Left cardiac atrium (tissue), 4 donors: ENCODE measurements around the gene ANP32E. TPM values are rescaled to one million over a fixed set of nuclear protein-coding genes. Genes with fewer than 3 reads are reported as not detected.

Experiments used
- ATAC-seq, 2 donors: fragments of 200-7000 bp; cut with Tn5 transposase; one replicate each; pipeline ENCODE4 v1.9.1; 2020; ENCODE audit warnings: mild to moderate bottlenecking in 2 of 2, moderate library complexity in 2 of 2
- DNase-seq: peaks from one replicate; pipeline ENCODE4 v3.0.0-alpha.2; 2020
- intact Hi-C, 2 donors: fragments of 100-400 bp; cut with DNase I; formaldehyde crosslinking; loops; one replicate each; pipeline versions ENCODE4 v1.14.1 to v1.15.1; 2022 to 2023
- long read RNA-seq: library from polyadenylated mRNA; unstranded; transcript quantifications from one replicate; pipeline ENCODE4 v2.0.0, GENCODE V29; 2021
- total RNA-seq, 2 donors: library from RNA; stranded (reverse); fragmentation: NEBNext Ultra II Directional; extraction: Animal tissue kit (Norgen Biotek cat#: 25700); gene quantifications; one replicate each; pipeline ENCODE4 v1.2.1, GENCODE V29; 2021
- donor health status: DM: no; HTN: yes; CAD: no.
- donor health status: DM: no; HTN: yes; CAD: no; lungs with severe emphysema.
- donor health status: DM: yes; HTN: yes; CAD: no.
- donor health status: Dilated cardiomyopathy.

The ANP32E gene
- total RNA-seq = 10 to 100 TPM; 25.5 to 38.1 TPM
- long read RNA-seq, transcript ANP32E-208 (7 exons, 3,451 nt) = major isoform, 40 of 60 reads
- long read RNA-seq, partial matches to known transcripts = 9 of 60 reads
- long read RNA-seq, other reads (novel, unspliced or antisense) = 10 of 60 reads

GRCh38 chr1:150235852-150236613 is at the start of gene ANP32E:
TSS of gene ANP32E (minus strand) at chr1:150236112. CDS start at chr1:150235786, 326 bp downstream.
- ATAC-seq = peak; percentile 97
- DNase-seq = peak; percentile 95
- intact Hi-C loops = no loop called here

GRCh38 chr1:150283260-150283659 is 47.3 kb upstream of the ANP32E start:
- intact Hi-C loops = no loop called here
- DNase-seq (no peak), ATAC-seq (no peak)

DNA sequence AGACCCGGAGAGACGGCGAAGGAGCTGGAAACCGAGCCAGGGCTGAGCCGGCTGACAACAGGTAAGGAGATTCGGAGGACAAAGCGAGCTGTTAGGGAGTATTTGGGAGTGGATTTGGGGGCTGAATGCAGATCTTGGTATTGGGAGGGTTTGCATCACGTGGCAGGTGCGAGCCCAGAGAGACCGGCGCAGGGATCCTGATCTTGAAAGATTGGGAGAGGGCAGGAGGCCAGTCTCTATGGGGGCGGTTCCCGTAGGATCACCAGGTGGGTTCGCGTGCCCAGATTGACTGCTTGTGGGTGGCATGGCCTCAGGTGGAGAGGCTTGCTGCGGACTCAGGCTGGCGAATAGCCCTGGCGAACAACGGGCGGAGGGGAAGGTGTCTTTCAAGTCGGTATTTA is 46.6 kb upstream of the ANP32E start:
- DNase-seq (no peak), ATAC-seq (peak; percentile 9 to 28)
- intact Hi-C loops = no loop called here

DNA sequence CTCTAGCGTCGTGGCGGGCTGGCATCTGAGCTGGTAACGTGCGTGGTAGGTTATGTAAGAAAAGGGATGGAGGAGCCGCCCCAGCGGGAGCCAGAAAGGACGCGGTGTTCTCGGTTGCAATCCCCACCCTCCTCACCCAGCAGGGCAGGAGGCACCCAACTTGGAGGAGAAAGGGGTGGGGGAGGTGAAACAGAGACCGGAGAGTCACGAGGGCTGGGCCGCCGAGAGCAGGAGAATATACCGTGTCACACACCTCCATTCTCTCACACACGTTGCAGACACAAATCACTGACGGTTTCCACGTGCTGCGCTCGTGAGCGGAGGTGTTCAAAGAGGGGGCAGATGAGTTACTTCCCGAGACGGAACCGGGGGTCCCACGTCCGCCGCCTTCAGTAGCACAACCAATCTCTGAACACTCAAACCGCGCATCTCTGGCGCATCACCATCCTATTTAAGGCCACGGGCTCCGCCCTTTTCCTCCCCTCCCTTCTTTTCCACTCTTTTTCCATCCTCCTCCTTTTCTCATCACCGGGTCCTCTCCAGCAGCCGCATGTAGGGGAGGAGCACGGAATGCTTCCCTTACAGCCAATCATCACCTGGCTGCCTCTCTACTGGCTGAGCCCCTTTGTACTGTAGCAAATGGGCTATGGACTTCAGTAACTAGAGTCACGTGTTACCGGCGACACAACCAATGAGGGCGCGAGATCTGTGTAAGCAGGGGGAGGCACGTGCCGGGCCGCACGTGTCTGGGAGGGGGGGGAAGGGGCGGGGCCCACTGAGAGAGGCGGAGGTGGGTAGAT is 46.0 kb upstream of the ANP32E start, which contains the start of gene CIART:
Gene CIART (plus strand): TSS at position 797 of the 800 bp plus-strand sequence. CDS start 714 bp downstream, outside the sequence.
- DNase-seq (peak; percentile 95), ATAC-seq (peak; percentile 97 to 98)
- intact Hi-C loops = loop anchor here in 1 of 2 donors (2.0 kb wide), 1 partner anchor 27 kb away; no protein-coding TSS in a partner anchor

DNA sequence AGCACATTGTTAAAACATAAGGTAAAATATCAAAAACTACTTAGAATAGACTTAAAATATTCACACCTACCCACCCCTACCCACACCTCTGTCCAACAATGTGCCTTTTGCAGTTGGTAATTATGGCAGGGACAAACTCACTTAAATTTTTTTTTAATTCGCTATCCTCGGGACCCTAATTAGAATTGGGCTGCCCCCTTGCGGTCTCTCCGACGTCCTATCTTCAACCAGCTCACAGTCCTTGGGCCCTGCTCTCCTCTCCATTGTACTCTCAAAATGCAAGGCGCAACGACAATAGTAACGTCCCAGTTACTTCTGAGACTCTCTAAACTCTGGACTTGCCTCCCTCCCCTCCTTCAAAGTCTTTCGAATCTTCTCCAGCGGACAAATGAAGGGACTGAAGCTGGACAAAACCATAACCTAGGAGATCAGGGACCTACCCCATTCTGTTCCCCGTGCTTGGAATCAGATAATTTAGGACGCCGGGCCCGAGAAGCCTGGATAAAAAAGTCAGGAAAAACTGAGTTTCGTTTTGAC is 45.4 kb upstream of the ANP32E start:
- intact Hi-C loops = loop anchor here in 1 of 2 donors (2.0 kb wide), 1 partner anchor 26 kb away; no protein-coding TSS in a partner anchor
- DNase-seq = peak; percentile 82
- peak; percentile 70 to 82 for ATAC-seq

GRCh38 chr1:150280138-150280707 is 44.3 kb upstream of the ANP32E start:
- intact Hi-C loops = loop anchor here in 1 of 2 donors (2.0 kb wide), 1 partner anchor 25 kb away; no protein-coding TSS in a partner anchor
- DNase-seq = no peak
- no peak for ATAC-seq

GRCh38 chr1:150273311-150273710 is 37.4 kb upstream of the ANP32E start:
- ATAC-seq (no peak), DNase-seq (no peak)
- intact Hi-C loops = no loop called here

- ATAC-seq (no peak), DNase-seq (no peak)
- intact Hi-C loops = no loop called here
Measured at GRCh38 chr1:150271291-150271959, 35.5 kb upstream of the ANP32E start.

GRCh38 chr1:150269451-150269850 is 33.5 kb upstream of the ANP32E start:
- DNase-seq (no peak), ATAC-seq (no peak)
- intact Hi-C loops = no loop called here

DNA sequence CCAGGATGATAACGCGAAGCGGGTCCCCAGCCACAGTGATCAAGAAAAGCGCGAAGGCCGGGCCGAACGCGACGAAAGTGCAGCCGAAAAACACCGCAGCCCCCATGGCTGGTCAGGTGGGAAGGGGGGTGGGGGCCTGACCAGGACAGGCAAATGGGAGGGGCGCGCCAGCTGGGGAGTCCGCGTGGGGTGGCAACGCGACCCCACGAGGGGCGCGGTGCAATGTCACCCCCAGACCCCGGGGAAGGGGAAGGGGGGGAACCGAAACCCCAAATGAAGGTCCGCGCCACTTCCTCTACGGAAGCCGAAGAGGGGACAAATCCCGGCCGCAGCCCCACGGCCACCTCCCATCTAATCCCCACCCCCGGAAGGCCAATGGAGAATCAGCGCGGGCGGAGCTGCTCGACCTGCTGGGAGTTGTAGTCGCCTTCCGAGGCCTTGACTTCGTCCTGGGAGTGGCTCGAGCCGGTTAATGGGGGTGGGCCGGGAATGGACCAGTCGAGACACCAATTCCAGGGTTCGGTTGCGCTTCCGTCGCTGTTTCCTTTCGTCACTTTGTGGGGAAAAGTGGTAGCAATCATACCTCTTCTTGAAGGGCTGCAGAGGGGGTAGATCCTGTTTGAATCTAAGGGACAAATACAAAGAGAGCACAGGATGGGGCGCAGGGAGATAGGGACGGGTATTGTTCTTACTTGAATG is 32.9 kb upstream of the ANP32E start, which contains the start of gene APH1A:
Gene APH1A (minus strand): TSS at position 312 of the 699 bp plus-strand sequence. CDS start 206 bp downstream, at position 106.
- DNase-seq = peak; percentile 97
- ATAC-seq = peak; percentile 99
- intact Hi-C loops = no loop called here

GRCh38 chr1:150268340-150268704 is 32.4 kb upstream of the ANP32E start:
- no peak for DNase-seq
- ATAC-seq = peak; percentile 32 to 59
- intact Hi-C loops = no loop called here

DNA sequence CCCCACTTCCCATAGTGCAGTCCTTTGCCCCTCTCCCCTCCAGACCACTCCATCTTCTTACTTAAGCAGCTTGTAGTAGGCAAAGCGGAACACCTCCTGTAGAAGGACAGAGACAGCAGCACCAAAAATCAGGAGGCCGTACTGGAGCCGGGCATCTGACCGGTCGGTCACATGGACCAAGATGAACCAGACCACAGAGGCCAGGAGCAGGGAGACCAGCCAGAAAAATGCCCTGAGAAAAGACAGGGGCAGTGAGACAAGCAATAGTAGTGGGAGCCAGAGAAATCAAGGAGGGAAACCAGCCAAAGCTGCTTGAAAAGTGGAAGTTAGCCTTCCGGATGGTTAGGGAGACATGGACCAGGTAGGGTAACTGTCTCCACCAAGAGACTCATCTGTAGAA is 32.0 kb upstream of the ANP32E start:
- ATAC-seq = no peak
- DNase-seq = no peak
- intact Hi-C loops = no loop called here

DNA sequence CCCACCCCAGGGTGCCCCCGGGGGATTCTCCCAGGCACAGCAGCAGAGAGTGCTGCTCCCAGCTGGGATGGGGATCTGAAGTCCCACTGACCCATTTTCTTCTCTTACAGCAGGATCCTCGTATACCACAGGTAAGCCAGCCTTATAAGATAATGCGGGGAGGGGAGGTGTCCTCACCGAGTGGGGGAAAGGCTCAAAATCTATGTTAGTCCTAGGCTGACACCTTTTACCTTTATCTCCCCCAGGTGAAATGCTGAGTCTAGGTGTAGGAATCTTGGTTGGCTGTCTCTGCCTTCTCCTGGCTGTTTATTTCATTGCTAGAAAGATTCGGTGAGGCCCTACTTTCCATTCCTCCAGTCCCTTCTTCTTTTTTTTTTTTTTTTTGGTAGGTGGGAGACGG is 27.6 kb upstream of the ANP32E start:
- intact Hi-C loops = no loop called here
- no peak for ATAC-seq
- DNase-seq = no peak

- ATAC-seq (no peak), DNase-seq (no peak)
- intact Hi-C loops = no loop called here
Measured at GRCh38 chr1:150262388-150263320, 26.7 kb upstream of the ANP32E start.

GRCh38 chr1:150261367-150261766 is 25.5 kb upstream of the ANP32E start:
- ATAC-seq = no peak
- intact Hi-C loops = no loop called here
- DNase-seq = no peak

- intact Hi-C loops = no loop called here
- peak; percentile 56 to 77 for ATAC-seq
- DNase-seq = no peak
Measured at GRCh38 chr1:150259758-150260669, 24.1 kb upstream of the ANP32E start.
